GM21447 (cell line): ENCODE data around the gene SIX4.

Source experiments
- ATAC-seq: cut with Tn5 transposase; IDR thresholded peaks from one replicate; pipeline ENCODE4 v1.9.1; 2021; ENCODE audit not compliant: unreplicated experiment

Gene SIX4

DNA sequence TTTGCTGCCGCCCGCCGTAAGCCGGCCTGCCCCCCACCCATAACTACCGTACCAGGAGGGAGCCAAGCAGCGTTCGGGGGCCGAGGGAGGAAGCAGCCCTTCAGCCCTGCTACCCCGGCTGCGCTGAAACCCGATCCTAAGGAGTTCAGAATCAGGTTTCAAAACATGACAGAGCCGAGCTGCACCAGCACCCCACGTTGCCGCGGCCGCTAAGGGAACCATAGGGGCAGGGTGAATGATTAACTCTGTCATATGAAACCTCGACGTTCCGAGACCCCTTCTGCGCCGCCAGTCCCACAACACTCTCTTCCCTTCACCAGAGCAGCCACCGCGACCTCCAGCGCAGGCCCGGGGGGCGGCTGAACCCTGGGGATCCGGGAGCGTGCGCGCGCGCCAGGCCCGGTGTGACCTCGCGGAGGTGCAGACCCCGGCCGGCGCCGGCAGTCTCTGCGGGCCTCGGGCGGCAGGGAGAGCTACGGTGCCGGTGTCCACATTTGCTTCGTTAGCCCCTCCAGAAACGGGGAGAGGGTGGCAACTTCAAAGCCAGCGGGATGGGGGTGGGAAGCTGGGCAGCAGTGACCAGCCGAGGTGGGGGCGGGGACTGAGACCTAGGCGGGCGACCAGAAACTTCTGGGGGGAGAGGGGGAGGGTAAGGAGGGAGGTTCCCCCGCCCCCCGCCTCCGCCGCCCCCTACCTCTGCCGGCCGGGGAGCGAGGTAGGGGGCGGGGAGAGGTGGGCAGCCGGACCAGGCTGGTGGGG lies 1.6 kb downstream of the SIX4 start:
- ATAC-seq, result peak; percentile 40

DNA sequence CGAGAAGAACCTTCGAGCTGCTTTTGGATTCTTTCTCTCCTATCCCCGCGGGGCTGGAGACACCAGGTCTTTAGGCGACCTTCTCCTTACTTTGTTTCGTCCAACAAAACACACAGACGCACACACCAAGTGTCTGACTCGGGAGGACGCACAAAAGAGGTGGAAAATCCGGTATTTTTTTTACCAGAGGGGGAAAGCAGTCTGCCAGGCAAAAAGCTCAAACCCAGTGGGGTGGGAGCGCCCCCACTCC lies 2.1 kb downstream of the SIX4 start:
- ATAC-seq, result peak; percentile 6

DNA sequence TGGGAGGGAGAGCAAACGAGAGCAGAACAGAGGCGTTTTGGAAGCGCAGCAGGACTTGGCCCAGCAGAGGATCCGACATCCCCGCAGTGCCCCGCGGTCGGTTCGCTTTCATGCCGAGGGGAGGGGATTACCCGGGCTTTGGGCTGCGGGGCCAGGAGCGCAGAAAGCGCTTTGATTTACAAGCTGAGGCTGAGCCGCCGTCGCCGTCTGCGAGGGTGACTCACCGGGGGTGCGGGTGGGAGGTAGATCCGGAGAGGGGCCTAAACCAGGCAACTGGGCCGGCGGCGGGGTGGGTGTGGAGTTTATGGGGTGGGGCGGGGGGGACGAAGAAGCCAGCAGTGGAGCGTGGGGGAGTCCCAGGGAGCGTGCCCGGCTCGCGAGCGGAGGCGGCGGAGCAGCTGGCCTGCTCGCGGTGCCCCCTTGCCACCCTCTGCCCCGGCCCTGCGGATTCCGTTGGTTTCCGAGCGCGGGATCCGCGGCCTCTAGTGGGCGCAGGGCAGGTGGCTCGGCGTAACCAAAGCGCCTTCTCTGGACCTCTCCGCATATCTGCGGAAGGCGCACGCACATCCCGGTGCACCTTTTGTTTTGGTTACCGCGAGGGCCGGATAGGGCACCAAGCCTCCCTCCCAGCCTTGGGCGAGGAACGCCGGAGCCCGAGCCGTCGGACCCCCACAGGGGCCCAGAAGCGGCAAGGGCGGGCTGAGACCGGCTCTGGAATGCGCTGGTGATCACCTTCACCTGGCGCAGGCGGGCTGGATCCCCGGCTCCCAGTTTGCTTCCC lies 2.6 kb downstream of the SIX4 start:
- no peak for ATAC-seq

DNA sequence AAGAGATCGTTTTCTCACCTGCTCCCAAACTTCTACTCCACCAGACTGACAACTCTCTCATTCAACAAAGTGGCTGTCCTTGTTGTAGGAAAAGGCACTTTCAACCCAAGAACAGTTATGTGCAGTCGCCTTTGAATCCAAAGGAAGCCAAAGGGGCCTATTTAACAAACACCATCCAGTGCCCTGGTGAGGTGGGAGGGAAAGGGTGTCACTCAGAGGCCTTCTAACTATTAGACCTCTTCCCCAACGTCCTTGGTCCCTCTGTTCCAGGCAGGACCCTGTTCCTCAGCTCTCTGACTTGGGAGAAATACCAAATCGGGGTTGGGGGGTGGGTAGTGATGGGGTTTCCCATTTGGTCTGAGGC lies 3.2 kb downstream of the SIX4 start:
- ATAC-seq, result no peak

DNA sequence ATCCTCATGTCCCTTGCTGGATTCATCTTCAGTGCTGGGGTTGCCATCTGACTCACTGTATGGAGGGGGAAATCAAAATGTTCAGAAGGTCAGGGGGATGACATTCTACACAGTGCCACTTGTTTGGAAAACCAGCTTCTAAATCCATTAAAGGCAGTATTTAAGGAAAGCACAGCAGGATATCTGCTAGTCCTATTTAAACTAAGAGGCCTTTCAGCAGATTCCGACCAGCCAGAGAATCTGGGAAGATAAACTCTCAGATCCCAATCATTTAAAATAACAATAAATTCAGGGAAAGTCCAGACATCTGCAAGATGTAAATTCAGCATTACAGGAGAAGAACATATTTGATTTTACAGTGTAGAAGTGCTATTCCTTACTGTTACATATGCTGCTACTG lies 3.8 kb downstream of the SIX4 start:
- no peak for ATAC-seq

GRCh38 chr14:60713513-60713912 lies 10.6 kb downstream of the SIX4 start:
- ATAC-seq, result no peak

DNA sequence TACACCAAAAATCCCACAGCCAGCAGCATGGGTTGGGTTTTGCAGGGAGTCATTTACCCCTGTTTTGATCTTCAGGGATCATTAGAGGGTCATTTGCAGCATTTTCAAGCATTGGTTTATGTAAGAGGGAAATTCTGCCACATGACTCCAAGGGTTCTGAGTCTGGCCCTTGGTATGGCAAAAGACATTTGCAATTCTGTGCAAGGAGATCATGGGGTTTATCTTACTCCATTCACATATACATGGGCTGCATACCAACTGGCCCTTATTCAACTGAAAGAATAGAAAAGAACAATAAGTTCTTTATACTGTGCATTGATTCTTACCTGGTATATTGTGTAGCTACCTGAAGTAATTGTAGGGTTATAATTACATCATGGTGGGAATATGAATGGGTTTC lies 13.7 kb downstream of the SIX4 start:
- ATAC-seq, result no peak

DNA sequence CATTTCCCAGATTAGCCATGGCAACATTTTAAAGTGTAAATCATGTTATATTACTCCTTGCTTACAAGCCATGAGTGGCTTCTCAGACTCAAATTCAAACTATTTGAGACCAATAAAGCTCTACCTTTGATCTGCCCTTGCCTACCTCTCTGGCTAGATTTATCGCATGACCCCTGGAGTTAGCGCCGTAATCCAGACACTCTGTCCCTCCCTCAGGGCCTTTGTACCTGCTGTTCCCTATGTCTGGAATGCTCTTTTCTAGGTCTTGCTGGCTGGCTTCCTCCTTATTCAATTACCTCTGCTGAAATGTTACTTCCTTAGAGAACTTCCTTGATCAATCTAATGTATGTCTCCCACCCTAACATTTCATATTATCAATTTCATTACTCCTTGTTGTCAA lies 16.3 kb downstream of the SIX4 start:
- ATAC-seq, result no peak

DNA sequence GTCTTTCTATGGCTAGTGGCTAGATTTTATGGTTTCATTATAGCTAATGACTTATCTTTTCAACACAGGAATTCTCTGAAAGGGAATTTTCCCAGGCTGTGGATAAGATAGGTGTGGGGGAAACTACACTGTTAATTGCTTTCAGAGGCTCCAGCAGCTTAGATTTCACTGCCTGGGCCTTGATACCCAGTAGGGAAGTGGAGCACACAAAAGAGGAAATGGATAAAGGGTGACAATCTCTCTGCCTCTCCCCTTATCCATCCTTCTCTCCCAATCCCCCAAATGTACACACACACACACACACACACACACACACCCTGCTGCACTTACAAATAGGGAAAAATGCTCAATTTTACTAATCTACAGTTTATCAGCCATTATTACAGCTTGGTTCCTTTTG lies 19.1 kb downstream of the SIX4 start:
- ATAC-seq, result no peak

DNA sequence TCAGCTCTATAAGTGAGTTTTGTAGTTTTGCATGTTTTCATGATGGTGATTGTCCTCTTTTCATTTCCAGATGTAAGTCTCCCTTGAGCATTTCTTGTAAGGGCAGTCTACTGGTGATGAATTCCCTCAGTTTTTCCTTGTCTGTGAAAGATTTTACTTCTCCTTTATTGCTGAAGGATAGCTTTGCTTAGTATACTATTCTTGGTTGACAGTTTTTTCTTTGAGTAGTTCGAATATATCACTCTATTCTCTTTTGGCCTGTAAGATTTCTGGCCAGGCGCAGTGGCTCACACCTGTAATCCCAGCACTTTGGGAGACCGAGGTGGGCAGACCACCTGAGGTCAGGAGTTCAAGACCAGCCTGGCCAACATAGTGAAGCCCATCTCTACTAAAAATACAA lies 23.6 kb downstream of the SIX4 start:
- no peak for ATAC-seq

- ATAC-seq, result no peak
These were observed 28.8 kb downstream of the SIX4 start for GRCh38 chr14:60695327-60695726.

DNA sequence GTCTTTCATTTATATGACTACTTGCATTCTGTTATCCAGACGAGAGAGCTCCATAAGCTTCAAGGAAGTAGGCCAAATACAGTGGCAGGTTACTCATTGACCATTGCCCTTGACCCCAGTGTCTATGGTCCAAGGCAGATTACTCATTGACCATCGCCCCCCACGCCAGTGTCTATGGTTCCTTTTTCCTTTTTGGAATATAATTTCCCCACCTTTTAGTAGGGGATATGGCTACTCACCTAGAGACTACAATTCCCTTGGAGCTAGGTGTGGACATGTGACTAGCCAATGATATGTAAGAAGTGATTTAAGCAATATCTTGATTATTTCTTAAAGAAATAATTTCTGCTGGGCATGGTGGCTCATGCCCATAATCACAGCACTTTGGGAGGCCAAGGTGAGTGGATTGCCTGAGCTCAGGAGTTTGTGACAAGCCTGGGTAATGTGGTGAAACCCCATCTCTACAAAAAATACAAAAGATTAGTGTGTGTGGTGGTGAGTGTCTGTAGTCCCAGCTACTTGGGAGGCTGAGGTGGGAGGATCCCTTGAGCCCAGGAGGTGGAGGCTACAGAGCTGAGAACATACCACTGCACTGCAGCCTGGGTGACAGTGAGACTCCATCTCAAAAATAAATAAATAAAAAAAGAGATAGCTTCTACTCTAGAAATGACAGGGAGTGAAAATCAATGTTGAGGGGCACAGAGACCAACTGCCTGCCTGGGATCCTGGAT lies 32.6 kb downstream of the SIX4 start:
- ATAC-seq, result no peak

DNA sequence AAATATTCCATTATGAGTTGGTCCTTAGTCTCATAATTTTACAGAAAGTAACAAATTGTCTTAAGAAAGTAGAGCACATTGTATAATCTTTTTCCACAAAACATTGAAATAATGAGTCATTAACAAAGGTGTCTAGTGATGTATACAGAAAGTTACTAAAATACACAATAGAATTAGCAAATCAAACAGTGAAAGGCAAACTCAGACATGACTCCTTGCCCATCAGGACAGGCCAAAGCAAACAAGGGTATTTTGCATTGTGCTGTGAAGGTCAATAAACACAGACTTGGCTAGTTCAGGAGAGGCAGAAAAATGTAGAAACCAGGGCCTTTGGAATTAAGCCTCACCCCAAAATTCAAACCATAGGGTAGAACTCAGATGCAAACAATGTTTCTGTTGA lies 37.3 kb downstream of the SIX4 start:
- ATAC-seq, result no peak

DNA sequence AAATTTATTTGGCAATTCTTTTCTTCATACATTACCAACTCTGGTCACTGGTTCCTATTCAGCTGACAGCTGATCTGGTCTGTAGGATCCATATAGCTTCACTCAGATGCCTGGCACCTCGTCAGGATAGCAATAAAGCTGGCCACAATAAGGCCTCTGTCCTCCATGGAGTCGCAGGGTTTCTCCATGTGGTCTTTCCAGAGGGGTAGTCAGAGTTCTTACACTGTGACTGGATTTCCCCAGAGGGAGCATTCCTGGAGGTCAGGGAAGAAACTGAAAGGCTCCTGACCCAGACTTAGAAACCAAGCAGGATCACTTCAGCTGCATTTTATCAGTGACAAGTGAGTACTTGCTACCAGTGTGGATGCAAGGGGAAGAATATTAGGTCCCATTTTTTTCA lies 39.9 kb downstream of the SIX4 start:
- ATAC-seq, result no peak

- ATAC-seq, result no peak
These were observed 42.9 kb downstream of the SIX4 start for GRCh38 chr14:60681271-60681670.

DNA sequence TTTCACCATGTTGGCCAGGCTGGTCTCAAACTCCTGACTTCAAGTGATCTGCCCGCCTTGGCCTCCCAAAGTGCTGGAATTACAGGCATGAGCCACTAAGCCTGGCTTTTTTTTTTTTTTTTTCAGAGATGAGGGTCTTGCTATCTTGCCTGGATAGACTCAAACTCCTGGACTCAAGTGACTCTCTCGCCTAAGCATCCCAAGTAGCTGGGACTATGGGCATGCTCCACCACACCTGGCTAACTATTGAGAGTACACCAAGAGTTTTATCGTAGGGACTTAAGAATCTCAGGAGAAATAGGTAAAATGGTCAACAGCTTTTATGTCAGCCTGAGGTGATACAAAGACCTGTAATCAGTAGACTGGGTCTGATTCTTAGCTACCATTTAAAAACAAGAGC lies 43.6 kb downstream of the SIX4 start:
- no peak for ATAC-seq

DNA sequence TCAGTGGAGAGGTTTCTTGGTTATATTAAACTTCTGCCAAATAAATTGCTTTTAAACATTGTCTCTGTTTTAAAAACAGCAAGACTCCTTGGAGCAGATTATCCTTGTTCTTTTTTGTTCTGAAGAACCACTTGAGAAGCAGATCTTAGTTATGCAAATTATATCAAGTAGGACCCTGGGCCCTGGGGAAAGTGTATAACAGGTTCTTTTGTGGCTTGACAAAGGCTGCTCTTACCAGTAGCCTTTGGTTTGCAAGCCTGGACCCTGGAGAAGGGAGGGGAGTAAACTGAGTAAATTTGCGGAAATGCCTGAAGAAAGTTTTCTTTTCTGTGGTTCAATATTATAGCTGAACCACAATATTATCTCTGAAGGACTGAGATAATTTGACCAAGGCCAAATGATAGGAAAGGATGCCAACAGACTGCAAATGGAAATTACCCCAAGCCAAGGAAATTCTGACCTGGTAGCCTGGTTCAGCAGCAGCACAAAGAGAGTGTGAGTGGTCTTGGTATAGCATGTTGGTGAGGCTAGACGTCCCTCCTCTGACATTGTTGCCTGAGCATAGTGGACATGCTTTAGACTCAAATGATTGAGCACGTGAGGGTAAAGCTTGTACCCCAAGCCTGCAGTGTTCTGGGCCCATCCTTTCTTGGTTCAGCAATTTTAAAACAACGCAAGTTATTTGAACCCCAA lies 44.4 kb downstream of the SIX4 start:
- ATAC-seq, result no peak

- no peak for ATAC-seq
These were observed 46.5 kb downstream of the SIX4 start for GRCh38 chr14:60677701-60678100.

- ATAC-seq, result no peak
These were observed 53.2 kb downstream of the SIX4 start for GRCh38 chr14:60670989-60671388.

DNA sequence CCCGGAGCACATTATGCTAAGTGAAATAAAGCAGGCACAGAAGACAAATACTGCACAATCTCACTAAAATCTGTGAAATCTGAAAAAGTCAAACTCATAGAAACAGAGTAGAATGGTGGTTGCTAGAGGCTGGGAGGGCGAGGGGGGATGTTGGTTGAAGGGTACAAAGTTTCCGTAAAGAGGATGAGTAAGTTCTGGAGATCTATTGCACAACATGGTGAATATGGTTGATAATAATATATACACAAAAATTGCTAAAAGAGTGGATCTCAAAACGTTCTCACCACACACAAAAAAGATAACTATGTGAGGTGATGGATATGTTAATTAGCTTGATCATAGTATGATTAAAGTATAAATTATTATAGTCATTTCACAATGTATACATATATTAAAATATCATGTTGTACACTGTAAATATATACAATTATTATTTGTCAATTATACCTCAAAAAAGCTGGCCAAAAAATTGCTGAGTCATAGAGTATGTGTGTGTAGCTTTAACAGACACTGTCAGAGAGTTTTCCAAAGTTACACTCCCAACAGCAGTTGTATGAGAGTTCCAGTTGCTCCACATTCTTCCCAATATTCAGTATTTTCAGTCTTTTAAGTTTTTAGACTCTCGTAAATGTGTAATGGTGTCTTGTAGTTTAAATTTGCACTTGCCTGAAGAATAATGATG lies 55.6 kb downstream of the SIX4 start:
- no peak for ATAC-seq

DNA sequence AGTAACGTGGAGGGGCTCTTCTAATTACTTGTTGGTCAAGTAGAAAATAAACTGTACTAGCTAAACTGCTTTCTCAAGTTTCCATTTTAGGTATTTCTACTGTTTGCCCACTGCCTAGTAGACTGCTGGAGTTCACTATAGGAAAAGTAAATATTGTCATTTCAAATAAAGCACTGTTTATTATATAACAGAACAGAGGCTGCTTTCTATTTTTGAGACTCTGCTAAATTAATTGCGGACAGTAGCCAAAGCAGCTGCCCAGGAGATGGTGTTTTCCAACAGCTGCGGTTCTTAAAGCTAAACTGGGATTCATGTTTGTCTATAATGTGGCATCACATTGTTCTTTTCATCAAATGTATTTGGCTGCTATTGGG lies 59.0 kb downstream of the SIX4 start:
- ATAC-seq, result no peak
